Neural crest cell (in vitro differentiated cells): ENCODE measurements around the gene STAT3. TPM values are rescaled to one million over a fixed set of nuclear protein-coding genes. Genes with fewer than 3 reads are reported as not detected.

Experiments
- DNase-seq: peaks from one replicate; pipeline ENCODE4 v3.0.0; 2021; ENCODE audit warnings: low read depth, mixed read lengths, low spot score
- H3K27ac Mint-ChIP-seq: one replicate; pipeline ENCODE4 v1.8.0; 2021; ENCODE audit warnings: mild to moderate bottlenecking, mixed read lengths; ENCODE audit not compliant: unreplicated experiment
- H3K27me3 Mint-ChIP-seq: 2 replicates; pipeline ENCODE4 v1.8.0; 2021; ENCODE audit warnings: low read depth, mild to moderate bottlenecking, mixed read lengths
- H3K36me3 Mint-ChIP-seq: 2 replicates; pipeline ENCODE4 v1.8.0; 2021; ENCODE audit warnings: low read depth, mild to moderate bottlenecking, mixed read lengths
- H3K4me1 Mint-ChIP-seq: 2 replicates; pipeline ENCODE4 v1.8.0; 2021; ENCODE audit warnings: mixed read lengths
- H3K4me3 Mint-ChIP-seq: one replicate; pipeline ENCODE4 v1.8.0; 2021; ENCODE audit warnings: mild to moderate bottlenecking, mixed read lengths
- H3K9me3 Mint-ChIP-seq: 2 replicates; pipeline ENCODE4 v1.8.0; 2021; ENCODE audit warnings: mixed read lengths
- CTCF ChIP-seq: fragments of 200-600 bp; sonication (generic); conservative IDR thresholded peaks from 2 replicates; pipeline ENCODE4 v1.5.0; 2021; ENCODE audit warnings: antibody characterized with exemption, mild to moderate bottlenecking
- long read RNA-seq: library from polyadenylated mRNA; unstranded; transcript quantifications from one replicate; pipeline ENCODE4 v2.0.0, GENCODE V29; 2020
- total RNA-seq: library from RNA; stranded (reverse); gene quantifications from 2 replicates; pipeline ENCODE4 v1.2.1, GENCODE V29; 2021

The STAT3 gene
- 38.0 and 40.9 TPM in 2 replicates for total RNA-seq
- long read RNA-seq, full-length matches to known transcripts = 25 of 59 reads
- long read RNA-seq, partial matches to known transcripts = 4 of 59 reads
- long read RNA-seq, other reads (novel, unspliced or antisense) = 30 of 59 reads

GRCh38 chr17:42388381-42389134 is at the start of gene STAT3:
STAT3 (minus strand) TSS chr17:42388442; CDS start chr17:42348516, 39,926 bp downstream.
- Mint-ChIP-seq H3K27me3 (peaks cover 10% of the 10 kb centered on the region), H3K36me3 (no peaks in the 10 kb centered on the region), H3K4me3 (peak within 1 kb of the TSS; percentile 99), H3K27ac (peak within 1 kb of the TSS; percentile 99), H3K9me3 (no peaks in the 10 kb centered on the region), H3K4me1 (peaks cover 20% of the 10 kb centered on the region)
- TF ChIP-seq CTCF = no peak
- DNase-seq = peak; percentile 100

- Mint-ChIP-seq H3K4me1 (peaks cover 12% of the 10 kb centered on the region), H3K27me3 (no peaks in the 10 kb centered on the region), H3K27ac (no peak overlapping the region), H3K36me3 (no peaks in the 10 kb centered on the region), H3K4me3 (no peak overlapping the region), H3K9me3 (no peaks in the 10 kb centered on the region)
- DNase-seq = no peak
- no peak for TF ChIP-seq CTCF
Observed at GRCh38 chr17:42436391-42436790, 48.1 kb upstream of the STAT3 start.

GRCh38 chr17:42431758-42432161 is 43.5 kb upstream of the STAT3 start:
- no peak for TF ChIP-seq CTCF
- Mint-ChIP-seq H3K36me3 (no peaks in the 10 kb centered on the region), H3K4me3 (no peak overlapping the region), H3K9me3 (no peaks in the 10 kb centered on the region), H3K27ac (no peak overlapping the region), H3K4me1 (peaks cover 23% of the 10 kb centered on the region), H3K27me3 (peaks cover 5% of the 10 kb centered on the region)
- no peak for DNase-seq

- Mint-ChIP-seq H3K4me1 (peaks cover 16% of the 10 kb centered on the region), H3K27me3 (peaks cover 19% of the 10 kb centered on the region), H3K36me3 (no peaks in the 10 kb centered on the region), H3K27ac (no peak overlapping the region), H3K9me3 (no peaks in the 10 kb centered on the region), H3K4me3 (no peak overlapping the region)
- no peak for DNase-seq
- TF ChIP-seq CTCF = no peak
Observed at GRCh38 chr17:42429726-42430447, 41.6 kb upstream of the STAT3 start.

- DNase-seq = peak; percentile 41
- H3K4me3 Mint-ChIP-seq = no peak overlapping the region
- peak; percentile 82 for TF ChIP-seq CTCF
- H3K27ac Mint-ChIP-seq = no peak overlapping the region
- no peaks in the 10 kb centered on the region for H3K9me3 Mint-ChIP-seq
- H3K4me1 Mint-ChIP-seq = peaks cover 17% of the 10 kb centered on the region
- no peaks in the 10 kb centered on the region for H3K36me3 Mint-ChIP-seq
- peaks cover 34% of the 10 kb centered on the region for H3K27me3 Mint-ChIP-seq
Observed at GRCh38 chr17:42428141-42428944, 40.1 kb upstream of the STAT3 start.
